Stimulated activated CD8-positive, alpha-beta memory T cell treated with anti-CD3 and anti-CD28 coated beads, Interleukin-4, amount 100 ng/mL, for 24 hours (primary cell): ENCODE results near the gene SHC2.
"Not testable (repeated sequence)": the region's sequence is repeated elsewhere in the genome, so short reads cannot be mapped to it uniquely, and the experiment has no call there.

Experiments used
- DNase-seq: peaks from one replicate; pipeline ENCODE4 v3.0.0-alpha.2; 2020; ENCODE audit warnings: low read depth

SHC2 gene

DNA sequence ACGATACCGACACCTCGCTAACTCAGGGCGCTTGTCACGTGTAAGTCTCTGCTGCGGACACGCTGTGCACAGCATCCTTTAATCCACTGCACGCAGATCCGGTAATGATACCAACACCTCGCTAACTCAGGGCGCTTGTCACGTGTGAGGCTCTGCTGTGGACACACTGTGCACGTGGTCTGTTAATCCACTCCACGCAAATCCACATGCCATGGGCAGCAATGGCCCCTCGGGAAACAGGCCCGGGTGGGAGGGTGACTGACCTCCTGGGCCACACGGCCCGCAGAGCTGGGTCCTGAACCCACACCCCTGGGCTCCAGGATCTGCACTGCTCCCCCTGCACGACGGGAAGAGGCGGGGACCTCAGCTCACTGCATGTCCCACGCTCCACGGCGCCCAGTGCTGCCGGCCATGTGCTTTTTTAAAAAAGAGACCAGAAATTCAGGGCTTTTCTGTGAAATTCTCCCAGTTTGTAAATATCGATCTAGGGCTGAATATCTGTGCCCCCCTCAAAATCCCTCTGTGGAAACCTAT, 16.1 kb downstream of the SHC2 start:
- no peak for DNase-seq

GRCh38 chr19:443005-443404, 17.8 kb downstream of the SHC2 start:
- no peak for DNase-seq

DNA sequence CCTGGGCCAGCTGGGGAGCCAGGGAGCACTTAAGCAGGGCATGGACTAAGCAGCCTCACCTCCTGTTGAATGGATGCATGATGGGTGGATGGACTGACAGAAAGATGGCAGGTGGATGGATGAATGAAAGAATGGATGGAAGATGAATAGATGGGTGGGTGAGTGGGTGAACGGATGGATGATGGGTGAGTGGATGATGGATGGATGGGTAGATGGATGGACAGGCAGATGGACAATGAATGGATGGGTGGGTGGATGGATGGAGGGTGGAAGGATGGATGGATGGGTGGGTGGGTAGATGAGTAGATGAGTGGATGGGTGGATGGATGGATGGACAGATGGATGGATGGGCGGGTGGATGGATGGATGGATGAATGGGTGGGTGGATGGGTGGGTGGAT, 18.7 kb downstream of the SHC2 start:
- no peak for DNase-seq

DNA sequence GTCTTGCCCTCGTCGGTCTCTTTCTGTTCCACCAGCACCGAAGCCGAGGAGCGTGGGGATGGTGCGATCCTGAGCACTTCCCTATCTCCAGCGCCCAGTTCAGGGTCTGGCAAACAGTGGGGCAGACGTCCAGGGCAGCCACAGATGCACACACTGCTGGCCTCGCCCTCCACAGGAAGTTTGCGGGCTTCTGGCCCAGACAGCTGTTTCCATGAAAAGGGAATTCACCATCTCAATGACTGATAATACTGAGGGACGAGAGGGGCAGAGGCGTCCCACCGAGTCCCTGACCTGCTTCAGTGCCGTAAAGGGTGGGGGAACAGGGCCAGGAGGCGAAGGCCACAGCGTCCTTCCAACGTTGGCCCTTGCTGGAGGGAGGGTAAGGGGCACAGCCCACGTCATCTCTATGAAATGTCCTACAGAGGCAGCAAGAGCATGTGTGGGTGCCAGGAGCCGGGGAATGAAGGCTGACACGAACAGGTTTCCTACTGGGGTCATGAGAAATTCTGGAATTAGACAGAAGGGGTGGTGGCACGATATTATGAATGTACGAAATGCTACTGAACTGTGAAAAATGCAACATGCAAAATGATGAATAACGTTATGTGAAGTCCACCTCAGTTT, 19.5 kb downstream of the SHC2 start:
- DNase-seq, result no peak

- DNase-seq, result no peak
Measured at GRCh38 chr19:440391-441212, 20.2 kb downstream of the SHC2 start.

- no peak for DNase-seq
Measured at GRCh38 chr19:439167-439900, 21.5 kb downstream of the SHC2 start.

GRCh38 chr19:438416-438958, 22.3 kb downstream of the SHC2 start:
- DNase-seq, result no peak

GRCh38 chr19:437041-437440, 23.8 kb downstream of the SHC2 start:
- no peak for DNase-seq

GRCh38 chr19:436413-436950, 24.4 kb downstream of the SHC2 start:
- no peak for DNase-seq

DNA sequence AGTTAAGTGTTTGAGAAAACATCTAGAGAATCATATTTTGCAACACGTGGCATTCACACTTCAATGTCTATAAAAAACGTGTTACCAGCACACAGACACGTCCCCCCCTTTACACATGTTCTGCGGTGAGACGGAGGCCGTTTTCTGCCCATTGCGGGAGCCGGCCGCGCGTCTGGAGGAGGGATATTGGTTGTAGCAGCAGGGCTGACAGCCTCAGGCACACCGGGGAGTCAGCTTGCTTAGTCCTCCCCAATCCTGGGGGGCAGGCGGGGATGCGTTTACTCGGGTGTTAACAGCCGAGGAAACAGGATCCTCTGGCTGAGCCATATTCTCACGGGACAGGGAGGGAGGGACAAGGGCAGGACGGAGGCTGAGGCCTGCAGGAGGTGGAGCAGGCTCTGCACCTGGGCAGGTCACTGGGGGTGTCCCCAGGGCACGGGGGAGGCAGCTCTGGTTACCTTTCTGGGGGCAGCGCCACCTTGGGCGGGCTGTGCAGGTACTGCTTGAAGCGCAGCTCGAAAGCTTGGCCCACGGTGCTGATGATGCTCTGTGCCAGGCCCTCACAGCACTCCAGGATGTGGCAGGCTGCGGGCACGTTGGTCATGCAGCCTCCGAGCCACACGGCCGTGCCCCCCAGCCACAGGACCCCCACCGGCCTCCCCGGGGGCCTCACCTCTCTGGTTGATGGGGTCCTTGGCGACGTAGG, 25.0 kb downstream of the SHC2 start:
- DNase-seq, result no peak

GRCh38 chr19:435056-435706, 25.7 kb downstream of the SHC2 start:
- no peak for DNase-seq

GRCh38 chr19:434152-434960, 26.5 kb downstream of the SHC2 start:
- DNase-seq, result no peak

DNA sequence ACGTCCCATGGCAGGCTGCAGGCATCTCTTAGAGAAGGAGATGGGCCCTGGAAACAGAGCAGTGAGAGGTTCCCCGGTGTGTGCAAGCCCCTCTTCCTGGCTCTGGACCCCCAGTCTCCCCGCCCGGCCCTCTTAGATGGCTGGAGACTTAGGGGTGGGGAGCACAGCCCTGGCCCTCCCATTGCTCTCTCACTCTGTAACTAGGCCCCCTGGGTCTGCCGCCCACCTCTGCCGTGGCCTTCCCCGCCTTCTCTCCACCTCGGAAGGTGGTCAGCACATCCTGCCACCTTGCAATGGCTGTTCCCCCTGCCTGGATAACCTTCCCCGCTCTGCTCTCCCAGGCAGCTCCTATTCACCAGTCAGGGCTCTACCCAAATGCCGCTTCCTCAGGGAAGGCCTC, 30.1 kb downstream of the SHC2 start:
- DNase-seq, result no peak

GRCh38 chr19:428149-428548, 32.7 kb downstream of the SHC2 start:
- DNase-seq, result no peak

GRCh38 chr19:427675-428074, 33.2 kb downstream of the SHC2 start:
- not testable (repeated sequence) for DNase-seq

- DNase-seq, result no peak
Measured at GRCh38 chr19:426725-427445, 33.9 kb downstream of the SHC2 start.

DNA sequence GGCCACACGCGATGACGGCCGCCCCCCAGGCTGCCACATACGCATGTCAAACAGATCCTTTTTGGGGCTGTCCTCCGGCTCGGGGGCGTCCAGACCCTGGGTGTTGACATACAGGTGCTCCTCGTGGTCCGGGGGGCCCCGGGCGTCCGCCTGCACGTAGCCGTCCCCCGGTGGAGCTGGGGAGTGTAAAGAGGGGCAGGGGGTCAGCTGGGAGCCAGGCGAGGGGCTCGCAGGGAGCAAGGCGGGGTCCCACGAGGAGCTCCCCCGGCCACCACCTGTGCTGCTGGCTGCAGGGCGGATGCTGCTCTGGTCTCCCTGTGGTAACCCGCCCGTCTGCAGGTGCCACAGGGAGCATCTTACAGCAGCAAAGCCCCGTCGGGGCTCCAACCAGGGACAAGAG, 35.8 kb downstream of the SHC2 start:
- no peak for DNase-seq

DNA sequence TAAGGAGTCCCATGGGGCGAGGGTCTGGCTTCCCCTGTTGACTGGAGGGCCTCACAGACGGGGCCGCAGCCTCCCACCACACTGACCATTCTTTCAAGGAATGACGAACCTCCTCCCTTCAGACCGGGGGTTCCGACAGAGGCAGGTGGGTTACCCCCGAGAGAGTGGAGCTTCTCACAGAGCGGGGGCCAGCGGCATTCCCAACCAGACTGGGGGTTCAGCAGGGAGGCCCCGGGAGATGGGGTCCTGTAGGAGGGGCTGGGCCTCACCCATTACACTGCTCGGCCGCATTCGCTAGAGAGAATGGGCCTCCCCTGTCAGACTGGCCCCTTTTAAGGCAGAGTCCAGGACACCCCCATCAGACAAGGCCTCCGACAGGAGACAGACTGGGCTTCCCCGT, 36.3 kb downstream of the SHC2 start:
- DNase-seq, result no peak

GRCh38 chr19:423691-424466, 37.0 kb downstream of the SHC2 start:
- no peak for DNase-seq
